Endothelial cell of umbilical vein (primary cell): ENCODE measurements around the gene PANX1.

Experiments used
- CTCF ChIP-seq, 2 donors: IDR thresholded peaks; 1 replicate in 1 of 2; 2 replicates in 1 of 2; pipeline ENCODE4 v1.5.1; 2011; ENCODE audit warnings: low read length in 2 of 2, mild to moderate bottlenecking in 2 of 2, moderate library complexity in 2 of 2, control low read depth in 1 of 2, inconsistent platforms in 1 of 2, low read depth in 1 of 2; ENCODE audit not compliant: insufficient read depth in 1 of 2; ENCODE audit errors: extremely low read depth in 1 of 2
- EZH2 ChIP-seq: IDR thresholded peaks from 2 replicates; pipeline ENCODE4 v1.6.1; 2012; ENCODE audit warnings: borderline replicate concordance, low read depth, mild to moderate bottlenecking, moderate library complexity, low read length, inconsistent platforms; ENCODE audit not compliant: severe bottlenecking
- JUN ChIP-seq: IDR thresholded peaks from 2 replicates; pipeline ENCODE4 v1.6.1; 2011; ENCODE audit warnings: borderline replicate concordance, low read depth; ENCODE audit not compliant: insufficient read length, insufficient read depth
- MYC ChIP-seq: IDR thresholded peaks from one replicate; pipeline ENCODE4 v1.6.1; 2011; ENCODE audit warnings: mild to moderate bottlenecking, low read depth, low read length
- POLR2A ChIP-seq: IDR thresholded peaks from 2 replicates; pipeline ENCODE4 v1.6.1; 2012; ENCODE audit warnings: low read depth, mild to moderate bottlenecking, control low read depth, low read length
- POLR2AphosphoS5 ChIP-seq: IDR thresholded peaks from 2 replicates; pipeline ENCODE4 v1.6.1; 2012; ENCODE audit warnings: low read depth, mild to moderate bottlenecking, control low read depth, low read length, moderate library complexity; ENCODE audit not compliant: insufficient read depth

GRCh38 chr11:94150704-94151685 is 22.4 kb downstream of the PANX1 start:
- no peak for TF ChIP-seq CTCF (IDR thresholded peaks at IDR 0.05; ENCODE audit: extremely low read depth in 1 of 2, insufficient read depth in 1 of 2, low read depth in 1 of 2, low read length in 2 of 2)
- no peak for TF ChIP-seq POLR2A
- no peak for TF ChIP-seq JUN
- TF ChIP-seq EZH2 = no peak
- TF ChIP-seq MYC = no peak
- no peak for TF ChIP-seq POLR2AphosphoS5
